ENCODE measurements around the gene SREBF1. TPM values are rescaled to one million over a fixed set of nuclear protein-coding genes. Genes with fewer than 3 reads are reported as not detected.
A peak's percentile ranks its signal among the peaks of the same experiment; 100 is the strongest.

The SREBF1 gene
- polyA plus RNA-seq, 1 of the 3 experiments (the other 2 are of a cell fraction) = 20.4 TPM

- no peak overlapping the region for H3K9ac ChIP-seq
- POLR2A ChIA-PET = interaction anchor here (0.6 kb wide), 1 partner anchor 307 kb away, joined by 3 read pairs; no protein-coding TSS in a partner anchor
- H3K4me1 ChIP-seq (ENCODE audit: control insufficient read depth in 1 of 2, insufficient read depth in 2 of 2, low read depth in 1 of 2, low read length in 1 of 2) = peaks cover 14 to 63% of the 10 kb centered on the region in 2 experiments
- H3K9me3 ChIP-seq = no peaks in the 10 kb centered on the region
- no peak overlapping the region for H2AFZ ChIP-seq (ENCODE audit: low read depth)
- no peaks in the 10 kb centered on the region for H3K79me2 ChIP-seq (ENCODE audit: insufficient read depth)
- no peaks in the 10 kb centered on the region for H3K9me2 ChIP-seq
- peaks cover 15 to 64% of the 10 kb centered on the region in 2 experiments for H3K36me3 ChIP-seq (replicated peaks in 1 of 2; ENCODE audit: control insufficient read depth in 1 of 2, insufficient read depth in 2 of 2, low read length in 1 of 2)
- no peak for DNase-seq
- peaks cover 7% of the 10 kb centered on the region for H4K20me1 ChIP-seq (ENCODE audit: insufficient read depth)
- WGBS (ENCODE audit: low lambda C conversion rate) = 92% methylated on average over 6 of the region's 8 CpGs
- peaks cover 20% of the 10 kb centered on the region for H3F3A ChIP-seq (replicated peaks; ENCODE audit: insufficient read depth)
- TF ChIP-seq RAD21 (IDR thresholded peaks at IDR 0.05; ENCODE audit: low read length) = no peak
- no peak for TF ChIP-seq MXI1 (IDR thresholded peaks at IDR 0.05; ENCODE audit: low read depth, low read length)
- TF ChIP-seq TAF1 (IDR thresholded peaks at IDR 0.05; ENCODE audit: borderline replicate concordance, low read depth, low read length) = no peak
- TF ChIP-seq SIN3A (IDR thresholded peaks at IDR 0.05; ENCODE audit: borderline replicate concordance, low read depth, low read length) = no peak
- no peaks in the 10 kb centered on the region for H3K27me3 ChIP-seq (ENCODE audit: insufficient read depth)
- CTCF ChIA-PET = interaction anchor here (1.1 to 5.0 kb wide), 6 partner anchors 10 to 61 kb away, joined by 3 to 37 read pairs (median 4); no protein-coding TSS in a partner anchor
- peak overlapping the region in 1 of 2 experiments; percentile 17; a peak in 1 of 4 replicates for H3K27ac ChIP-seq (ENCODE audit: low read depth in 2 of 2, low read length in 1 of 2)
- no peak overlapping the region for H3K4me3 ChIP-seq (ENCODE audit: low read depth in 2 of 2, low read length in 1 of 2)
- no peak overlapping the region for H3K4me2 ChIP-seq
Measured at GRCh38 chr17:17873450-17873991, 36.7 kb upstream of the SREBF1 start.

DNA sequence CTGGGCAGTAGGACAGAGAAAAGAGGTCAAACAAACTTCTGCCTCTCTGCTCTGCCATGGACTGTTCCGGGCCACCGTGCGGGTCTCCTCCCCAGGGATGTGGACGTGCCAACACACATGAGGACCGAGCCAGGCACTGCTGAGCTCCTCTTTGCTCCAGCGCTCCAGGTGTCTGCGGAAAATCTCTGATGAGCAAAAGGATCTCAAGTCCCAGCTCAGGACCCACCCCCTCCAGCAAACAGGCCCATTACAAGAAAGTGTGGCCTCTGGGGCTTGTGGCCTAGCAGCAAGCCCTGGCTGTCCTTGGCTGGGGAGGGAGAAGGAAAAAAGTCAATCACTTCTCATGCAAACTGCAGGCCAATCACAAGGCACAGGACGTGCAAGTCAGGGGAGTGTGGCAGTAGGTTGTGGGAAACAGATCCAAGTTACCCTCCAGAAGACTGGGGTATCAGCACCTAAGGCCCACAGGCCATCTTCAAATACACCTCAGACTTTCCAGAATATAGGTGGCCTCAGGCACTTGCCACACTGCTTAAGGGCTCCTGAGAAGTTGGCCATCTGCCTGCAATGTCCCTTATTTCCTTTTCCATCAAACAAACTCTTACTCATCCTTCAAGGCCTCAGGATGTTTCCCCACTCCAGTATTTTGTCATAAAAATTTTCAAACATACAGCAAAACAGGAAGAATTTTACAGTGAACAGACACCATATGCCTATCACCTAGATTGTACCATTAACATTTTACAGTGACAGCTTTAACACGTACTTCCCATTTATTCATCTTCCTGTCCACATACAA, 36.0 kb upstream of the SREBF1 start:
- POLR2A ChIA-PET = no interaction called here
- DNase-seq = no peak
- Histone ChIP-seq H3F3A (replicated peaks; ENCODE audit: insufficient read depth) (peaks cover 12% of the 10 kb centered on the region), H3K79me2 (ENCODE audit: insufficient read depth) (no peaks in the 10 kb centered on the region), H3K9me2 (no peaks in the 10 kb centered on the region), H2AFZ (ENCODE audit: low read depth) (no peak overlapping the region), H3K4me1 (ENCODE audit: control insufficient read depth in 1 of 2, insufficient read depth in 2 of 2, low read depth in 1 of 2, low read length in 1 of 2) (peaks cover 7 to 59% of the 10 kb centered on the region in 2 experiments; a peak in 3 of 4 replicates), H3K9ac (no peak overlapping the region), H4K20me1 (ENCODE audit: insufficient read depth) (peaks cover under 1% of the 10 kb centered on the region; the same call in 1 of the 2 replicates), H3K27ac (ENCODE audit: low read depth in 2 of 2, low read length in 1 of 2) (peak overlapping the region in 1 of 2 experiments; percentile 56; a peak in 1 of 4 replicates), H3K4me3 (ENCODE audit: low read depth in 2 of 2, low read length in 1 of 2) (no peak overlapping the region), H3K9me3 (no peaks in the 10 kb centered on the region), H3K27me3 (ENCODE audit: insufficient read depth) (no peaks in the 10 kb centered on the region), H3K4me2 (no peak overlapping the region), H3K36me3 (replicated peaks in 1 of 2; ENCODE audit: control insufficient read depth in 1 of 2, insufficient read depth in 2 of 2, low read length in 1 of 2) (peaks cover 23 to 67% of the 10 kb centered on the region in 2 experiments)
- CTCF ChIA-PET = interaction anchor here (1.6 to 4.7 kb wide), 4 partner anchors 9 to 46 kb away, joined by 3 to 24 read pairs (median 11); no protein-coding TSS in a partner anchor
- WGBS (ENCODE audit: low lambda C conversion rate) = 97% methylated on average over 8 of the region's 9 CpGs
- TF ChIP-seq GATA2 (CRISPR knock-in tag; IDR thresholded peaks at IDR 0.05) = no peak
- no peak for TF ChIP-seq REST (IDR thresholded peaks at IDR 0.05; ENCODE audit: low read depth, low read length)
- no peak for TF ChIP-seq TEAD4 (IDR thresholded peaks at IDR 0.05; ENCODE audit: borderline replicate concordance, insufficient read depth)
- TF ChIP-seq TAF1 (IDR thresholded peaks at IDR 0.05; ENCODE audit: borderline replicate concordance, low read depth, low read length) = no peak
- no peak for TF ChIP-seq RCOR1 (IDR thresholded peaks at IDR 0.05; ENCODE audit: low read length)
- TF ChIP-seq, protein P1, sequence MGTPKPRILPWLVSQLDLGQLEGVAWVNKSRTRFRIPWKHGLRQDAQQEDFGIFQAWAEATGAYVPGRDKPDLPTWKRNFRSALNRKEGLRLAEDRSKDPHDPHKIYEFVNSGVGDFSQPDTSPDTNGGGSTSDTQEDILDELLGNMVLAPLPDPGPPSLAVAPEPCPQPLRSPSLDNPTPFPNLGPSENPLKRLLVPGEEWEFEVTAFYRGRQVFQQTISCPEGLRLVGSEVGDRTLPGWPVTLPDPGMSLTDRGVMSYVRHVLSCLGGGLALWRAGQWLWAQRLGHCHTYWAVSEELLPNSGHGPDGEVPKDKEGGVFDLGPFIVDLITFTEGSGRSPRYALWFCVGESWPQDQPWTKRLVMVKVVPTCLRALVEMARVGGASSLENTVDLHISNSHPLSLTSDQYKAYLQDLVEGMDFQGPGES (IDR thresholded peaks at IDR 0.05; ENCODE audit: low read depth, low read length) = no peak
- TF ChIP-seq USF1 (IDR thresholded peaks at IDR 0.05; ENCODE audit: borderline replicate concordance, low read depth) = no peak
- TF ChIP-seq MAX (IDR thresholded peaks at IDR 0.05; ENCODE audit: low read depth) = no peak
- no peak for TF ChIP-seq ELF1 (IDR thresholded peaks at IDR 0.05)
- no peak for TF ChIP-seq ZBTB33 (IDR thresholded peaks at IDR 0.05; ENCODE audit: borderline replicate concordance, low read depth)
- no peak for TF ChIP-seq RXRA (IDR thresholded peaks at IDR 0.05; ENCODE audit: borderline replicate concordance, low read depth)
- no peak for TF ChIP-seq JUND (IDR thresholded peaks at IDR 0.05)
- no peak for TF ChIP-seq EZH2phosphoT487 (IDR thresholded peaks at IDR 0.05; ENCODE audit: borderline replicate concordance, low read depth)
- TF ChIP-seq TCF12 (IDR thresholded peaks at IDR 0.05) = no peak
